HL-60 (cell line): Measurements from ENCODE around the gene USP6.

Source experiments
- DNase-seq, 2 experiments: peaks; one replicate each; pipeline ENCODE4 v3.0.0-alpha.2; 2010 to 2020; ENCODE audit warnings: low read depth in 1 of 2, low spot score in 1 of 2
- H3K27ac ChIP-seq: fragments of 250-450 bp; sonication (Bioruptor Pico); replicated peaks from 2 replicates; pipeline ENCODE4 v1.5.1; 2020; ENCODE audit warnings: mild to moderate bottlenecking, moderate library complexity
- H3K27me3 ChIP-seq: fragments of 250-450 bp; sonication (Bioruptor Pico); 2 replicates; pipeline ENCODE4 v1.5.1; 2021; ENCODE audit warnings: mild to moderate bottlenecking, moderate library complexity; ENCODE audit not compliant: insufficient read depth, poor library complexity, severe bottlenecking
- H3K4me3 ChIP-seq: replicated peaks from 2 replicates; pipeline ENCODE4 v1.5.1; 2011; ENCODE audit warnings: mild to moderate bottlenecking, control low read depth, low read length; ENCODE audit not compliant: insufficient read depth
- GABPA ChIP-seq: IDR thresholded peaks from 2 replicates; pipeline ENCODE4 v1.6.1; 2012; ENCODE audit warnings: low read depth
- POLR2AphosphoS5 ChIP-seq: IDR thresholded peaks from 2 replicates; pipeline ENCODE4 v1.6.1; 2012; ENCODE audit warnings: low read depth
- SPI1 ChIP-seq: IDR thresholded peaks from 2 replicates; pipeline ENCODE4 v1.6.1; 2012; ENCODE audit warnings: low read depth, mild to moderate bottlenecking, borderline replicate concordance
- TF ChIP-seq, protein P1 (sequence below): IDR thresholded peaks from one replicate; pipeline ENCODE4 v1.5.1; 2011; ENCODE audit warnings: low read length, control low read depth, inconsistent platforms; ENCODE audit not compliant: insufficient read depth
- TF ChIP-seq, protein P2 (sequence below): IDR thresholded peaks from 2 replicates; pipeline ENCODE4 v1.6.1; 2012; ENCODE audit warnings: low read depth; ENCODE audit not compliant: insufficient replicate concordance

Gene USP6

DNA sequence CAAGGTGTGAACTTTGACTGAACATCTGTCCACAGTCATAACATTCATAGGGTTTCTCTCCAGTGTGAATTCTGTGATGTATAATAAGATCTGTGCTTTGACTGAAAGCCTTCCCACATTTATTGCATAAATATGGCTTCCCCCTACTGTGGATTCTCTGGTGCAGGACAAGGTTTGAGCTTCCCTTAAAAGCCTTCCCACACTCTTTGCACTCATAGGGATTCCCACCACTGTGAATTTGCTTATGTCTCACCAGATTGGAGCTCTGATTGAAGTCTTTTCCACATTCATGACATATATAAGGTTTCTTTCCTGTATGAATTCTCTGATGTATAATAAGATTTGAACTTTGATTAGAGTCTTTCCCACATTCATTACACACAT, 67.6 kb downstream of the USP6 start:
- Histone ChIP-seq H3K4me3 (no peak overlapping the region), H3K27me3 (no peaks in the 10 kb centered on the region), H3K27ac (no peak overlapping the region)
- TF ChIP-seq POLR2AphosphoS5 = no peak
- TF ChIP-seq, protein P1, sequence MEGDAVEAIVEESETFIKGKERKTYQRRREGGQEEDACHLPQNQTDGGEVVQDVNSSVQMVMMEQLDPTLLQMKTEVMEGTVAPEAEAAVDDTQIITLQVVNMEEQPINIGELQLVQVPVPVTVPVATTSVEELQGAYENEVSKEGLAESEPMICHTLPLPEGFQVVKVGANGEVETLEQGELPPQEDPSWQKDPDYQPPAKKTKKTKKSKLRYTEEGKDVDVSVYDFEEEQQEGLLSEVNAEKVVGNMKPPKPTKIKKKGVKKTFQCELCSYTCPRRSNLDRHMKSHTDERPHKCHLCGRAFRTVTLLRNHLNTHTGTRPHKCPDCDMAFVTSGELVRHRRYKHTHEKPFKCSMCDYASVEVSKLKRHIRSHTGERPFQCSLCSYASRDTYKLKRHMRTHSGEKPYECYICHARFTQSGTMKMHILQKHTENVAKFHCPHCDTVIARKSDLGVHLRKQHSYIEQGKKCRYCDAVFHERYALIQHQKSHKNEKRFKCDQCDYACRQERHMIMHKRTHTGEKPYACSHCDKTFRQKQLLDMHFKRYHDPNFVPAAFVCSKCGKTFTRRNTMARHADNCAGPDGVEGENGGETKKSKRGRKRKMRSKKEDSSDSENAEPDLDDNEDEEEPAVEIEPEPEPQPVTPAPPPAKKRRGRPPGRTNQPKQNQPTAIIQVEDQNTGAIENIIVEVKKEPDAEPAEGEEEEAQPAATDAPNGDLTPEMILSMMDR = no peak
- TF ChIP-seq SPI1 = no peak
- TF ChIP-seq GABPA = no peak
- TF ChIP-seq, protein P2, sequence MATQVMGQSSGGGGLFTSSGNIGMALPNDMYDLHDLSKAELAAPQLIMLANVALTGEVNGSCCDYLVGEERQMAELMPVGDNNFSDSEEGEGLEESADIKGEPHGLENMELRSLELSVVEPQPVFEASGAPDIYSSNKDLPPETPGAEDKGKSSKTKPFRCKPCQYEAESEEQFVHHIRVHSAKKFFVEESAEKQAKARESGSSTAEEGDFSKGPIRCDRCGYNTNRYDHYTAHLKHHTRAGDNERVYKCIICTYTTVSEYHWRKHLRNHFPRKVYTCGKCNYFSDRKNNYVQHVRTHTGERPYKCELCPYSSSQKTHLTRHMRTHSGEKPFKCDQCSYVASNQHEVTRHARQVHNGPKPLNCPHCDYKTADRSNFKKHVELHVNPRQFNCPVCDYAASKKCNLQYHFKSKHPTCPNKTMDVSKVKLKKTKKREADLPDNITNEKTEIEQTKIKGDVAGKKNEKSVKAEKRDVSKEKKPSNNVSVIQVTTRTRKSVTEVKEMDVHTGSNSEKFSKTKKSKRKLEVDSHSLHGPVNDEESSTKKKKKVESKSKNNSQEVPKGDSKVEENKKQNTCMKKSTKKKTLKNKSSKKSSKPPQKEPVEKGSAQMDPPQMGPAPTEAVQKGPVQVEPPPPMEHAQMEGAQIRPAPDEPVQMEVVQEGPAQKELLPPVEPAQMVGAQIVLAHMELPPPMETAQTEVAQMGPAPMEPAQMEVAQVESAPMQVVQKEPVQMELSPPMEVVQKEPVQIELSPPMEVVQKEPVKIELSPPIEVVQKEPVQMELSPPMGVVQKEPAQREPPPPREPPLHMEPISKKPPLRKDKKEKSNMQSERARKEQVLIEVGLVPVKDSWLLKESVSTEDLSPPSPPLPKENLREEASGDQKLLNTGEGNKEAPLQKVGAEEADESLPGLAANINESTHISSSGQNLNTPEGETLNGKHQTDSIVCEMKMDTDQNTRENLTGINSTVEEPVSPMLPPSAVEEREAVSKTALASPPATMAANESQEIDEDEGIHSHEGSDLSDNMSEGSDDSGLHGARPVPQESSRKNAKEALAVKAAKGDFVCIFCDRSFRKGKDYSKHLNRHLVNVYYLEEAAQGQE = no peak
- DNase-seq = no peak

DNA sequence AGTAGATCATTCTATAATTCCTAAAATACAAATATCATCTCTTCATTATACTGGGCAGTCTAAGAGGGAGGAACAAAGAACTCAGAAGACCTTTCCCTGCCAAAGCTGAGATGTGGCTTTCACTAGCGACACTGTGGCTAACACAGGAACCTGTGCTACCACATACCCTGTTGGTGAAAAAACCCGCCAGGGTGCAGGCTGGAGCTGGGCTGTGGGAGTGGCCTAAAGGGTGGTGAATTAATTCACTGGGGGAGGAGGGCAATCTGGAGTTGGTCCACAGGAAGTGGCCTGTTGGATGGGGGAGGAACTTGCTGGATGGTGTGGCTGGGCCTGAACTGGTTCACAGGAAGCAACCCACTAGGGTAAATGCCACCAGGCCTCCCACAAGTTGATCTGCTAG, 68.5 kb downstream of the USP6 start:
- DNase-seq = no peak
- TF ChIP-seq GABPA (no peak), SPI1 (no peak), POLR2AphosphoS5 (no peak)
- TF ChIP-seq, protein P1 = no peak
- TF ChIP-seq, protein P2 = no peak
- Histone ChIP-seq H3K27ac (no peak overlapping the region), H3K4me3 (no peak overlapping the region), H3K27me3 (no peaks in the 10 kb centered on the region)

DNA sequence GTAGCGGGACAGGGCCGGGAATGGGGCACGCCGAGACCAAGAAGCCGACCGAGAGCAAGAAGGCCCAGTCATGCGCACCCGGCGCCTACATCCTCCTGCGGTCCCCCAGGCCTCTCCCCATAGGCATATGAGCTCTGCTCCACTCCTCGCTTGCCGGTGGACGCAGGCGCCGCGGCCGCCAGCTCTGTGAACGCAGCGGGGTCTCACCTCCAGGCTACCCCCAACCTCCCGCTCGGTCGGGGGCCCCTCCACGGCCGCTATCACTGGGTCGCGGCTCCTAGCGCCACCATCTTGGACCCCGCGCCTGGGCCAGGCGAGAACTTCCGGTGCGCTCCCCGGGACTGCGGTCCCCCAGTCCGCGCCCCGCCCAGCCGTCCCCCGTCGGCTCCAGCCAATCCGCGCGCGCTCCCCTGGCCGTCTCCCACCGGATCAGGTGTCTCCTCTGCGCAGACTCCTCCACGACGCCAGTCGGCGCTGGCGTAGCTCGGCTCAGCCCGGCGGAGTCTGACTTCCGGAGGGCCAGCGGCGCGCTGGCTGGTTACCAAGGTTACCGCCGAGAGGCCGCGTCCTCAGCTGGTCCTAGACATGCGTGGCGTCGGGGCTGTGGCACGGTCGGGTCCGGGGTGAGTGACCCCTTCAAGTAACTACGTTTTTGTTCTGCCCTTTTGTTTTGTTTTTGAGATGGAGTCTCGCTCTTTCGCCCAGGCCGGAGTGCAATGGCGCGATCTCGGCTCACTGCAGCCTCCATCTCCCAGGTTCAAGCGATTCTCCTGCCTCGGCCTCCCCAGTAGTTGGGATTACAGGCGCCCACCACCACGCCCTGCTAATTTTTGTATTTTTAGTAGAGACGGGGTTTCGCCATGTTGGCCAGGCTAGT, 75.9 kb downstream of the USP6 start, which contains the start of gene ZNF594:
TSS of gene ZNF594 (minus strand) at position 328 of the 877 bp plus-strand sequence. CDS start 7,612 bp downstream, outside the sequence.
- Histone ChIP-seq H3K27me3 (no peaks in the 10 kb centered on the region), H3K4me3 (peak within 1 kb of the TSS; percentile 68), H3K27ac (peak within 1 kb of the TSS; percentile 73)
- DNase-seq = peak; percentile 84 to 89
- no peak for TF ChIP-seq SPI1
- TF ChIP-seq POLR2AphosphoS5 = peak; percentile 63; the same call in 1 of the 2 replicates
- TF ChIP-seq, protein P1 = peak; percentile 7
- peak; percentile 69 for TF ChIP-seq GABPA
- TF ChIP-seq, protein P2 = no peak
